OCI-LY3 (cell line): ENCODE data around the gene AUNIP.

Source experiments
- EZH2phosphoT487 ChIP-seq: fragments of 200-600 bp; shearing (Covaris generic); IDR thresholded peaks from 2 replicates; pipeline ENCODE4 v1.6.1; 2018; ENCODE audit warnings: antibody characterized with exemption, mixed run types, low read depth
- TF ChIP-seq, protein P1 (sequence below): fragments of 200-600, 300-600 bp; sonication (generic); IDR thresholded peaks from 2 replicates; pipeline ENCODE4 v1.5.1; 2014; ENCODE audit warnings: antibody characterized with exemption, low read length, low read depth

DNA sequence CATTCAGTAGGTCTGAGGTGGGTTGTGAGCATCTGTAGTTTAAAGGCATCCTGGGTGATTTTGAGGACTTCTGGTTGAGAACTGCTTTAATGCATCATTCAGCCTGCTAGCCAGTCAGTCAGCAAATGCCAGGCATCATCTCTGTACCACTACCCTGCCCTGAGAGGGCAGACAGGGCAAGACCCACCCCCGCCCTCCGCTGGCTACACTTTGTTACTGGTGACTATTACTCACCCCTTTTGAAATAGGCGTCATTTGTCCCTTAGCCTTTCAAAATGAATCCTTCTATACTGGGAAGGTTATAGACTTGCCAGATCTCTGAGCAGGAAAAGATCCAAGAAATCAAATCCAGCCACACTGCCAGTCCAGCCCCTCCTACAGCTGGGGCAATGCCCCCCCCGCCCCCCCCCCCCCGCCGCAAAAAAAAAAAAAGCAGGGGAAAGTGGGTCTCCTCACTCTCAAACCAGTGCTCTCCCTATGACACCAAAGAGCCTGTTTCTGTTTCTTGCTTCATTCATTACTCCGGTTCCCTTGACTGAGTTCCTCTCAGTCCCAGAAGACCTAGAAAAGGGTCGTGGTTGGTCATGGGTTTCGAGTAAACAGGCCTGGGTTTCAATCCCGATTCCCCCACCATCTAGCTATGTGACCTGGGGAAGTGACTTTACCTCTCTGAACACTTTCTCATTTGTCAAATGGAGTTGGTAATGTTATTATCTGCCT is 54.9 kb downstream of the AUNIP start:
- TF ChIP-seq, protein P1, sequence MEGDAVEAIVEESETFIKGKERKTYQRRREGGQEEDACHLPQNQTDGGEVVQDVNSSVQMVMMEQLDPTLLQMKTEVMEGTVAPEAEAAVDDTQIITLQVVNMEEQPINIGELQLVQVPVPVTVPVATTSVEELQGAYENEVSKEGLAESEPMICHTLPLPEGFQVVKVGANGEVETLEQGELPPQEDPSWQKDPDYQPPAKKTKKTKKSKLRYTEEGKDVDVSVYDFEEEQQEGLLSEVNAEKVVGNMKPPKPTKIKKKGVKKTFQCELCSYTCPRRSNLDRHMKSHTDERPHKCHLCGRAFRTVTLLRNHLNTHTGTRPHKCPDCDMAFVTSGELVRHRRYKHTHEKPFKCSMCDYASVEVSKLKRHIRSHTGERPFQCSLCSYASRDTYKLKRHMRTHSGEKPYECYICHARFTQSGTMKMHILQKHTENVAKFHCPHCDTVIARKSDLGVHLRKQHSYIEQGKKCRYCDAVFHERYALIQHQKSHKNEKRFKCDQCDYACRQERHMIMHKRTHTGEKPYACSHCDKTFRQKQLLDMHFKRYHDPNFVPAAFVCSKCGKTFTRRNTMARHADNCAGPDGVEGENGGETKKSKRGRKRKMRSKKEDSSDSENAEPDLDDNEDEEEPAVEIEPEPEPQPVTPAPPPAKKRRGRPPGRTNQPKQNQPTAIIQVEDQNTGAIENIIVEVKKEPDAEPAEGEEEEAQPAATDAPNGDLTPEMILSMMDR = no peak
- TF ChIP-seq EZH2phosphoT487 = no peak
